Tibial nerve (tissue), 3 donors: ENCODE data around the gene C1RL.

ENCODE experiments used
- CTCF ChIP-seq, 5 experiments: fragments of 200-600 bp in 3 of 5; fragments of 450-650 bp in 2 of 5; sonication (generic) in 3 of 5; IDR thresholded peaks; one replicate each; pipeline ENCODE4 v1.5.1; 2016 to 2019; ENCODE audit warnings: antibody characterized with exemption in 5 of 5, mild to moderate bottlenecking in 3 of 5, moderate library complexity in 2 of 5
- POLR2A ChIP-seq, 2 donors: fragments of 450-650 bp; IDR thresholded peaks; one replicate each; pipeline ENCODE4 v1.6.1; 2017; ENCODE audit warnings: antibody characterized with exemption in 2 of 2, mild to moderate bottlenecking in 2 of 2, moderate library complexity in 2 of 2

- TF ChIP-seq CTCF (IDR thresholded peaks at IDR 0.05) (no peak), POLR2A (IDR thresholded peaks at IDR 0.05) (no peak)
Measured at GRCh38 chr12:7150356-7150755, 41.3 kb upstream of the C1RL start.
